GM12874 (cell line): ENCODE data around the gene STK16.

Source experiments
- CTCF ChIP-seq: IDR thresholded peaks from 2 replicates; pipeline ENCODE4 v1.5.1; 2011; ENCODE audit warnings: low read depth, mild to moderate bottlenecking, control low read depth, low read length, moderate library complexity; ENCODE audit not compliant: insufficient read depth

The STK16 gene

GRCh38 chr2:219266886-219267285 is 21.6 kb downstream of the STK16 start:
- TF ChIP-seq CTCF = no peak

- no peak for TF ChIP-seq CTCF
Observed at GRCh38 chr2:219268294-219268693, 23.0 kb downstream of the STK16 start.

DNA sequence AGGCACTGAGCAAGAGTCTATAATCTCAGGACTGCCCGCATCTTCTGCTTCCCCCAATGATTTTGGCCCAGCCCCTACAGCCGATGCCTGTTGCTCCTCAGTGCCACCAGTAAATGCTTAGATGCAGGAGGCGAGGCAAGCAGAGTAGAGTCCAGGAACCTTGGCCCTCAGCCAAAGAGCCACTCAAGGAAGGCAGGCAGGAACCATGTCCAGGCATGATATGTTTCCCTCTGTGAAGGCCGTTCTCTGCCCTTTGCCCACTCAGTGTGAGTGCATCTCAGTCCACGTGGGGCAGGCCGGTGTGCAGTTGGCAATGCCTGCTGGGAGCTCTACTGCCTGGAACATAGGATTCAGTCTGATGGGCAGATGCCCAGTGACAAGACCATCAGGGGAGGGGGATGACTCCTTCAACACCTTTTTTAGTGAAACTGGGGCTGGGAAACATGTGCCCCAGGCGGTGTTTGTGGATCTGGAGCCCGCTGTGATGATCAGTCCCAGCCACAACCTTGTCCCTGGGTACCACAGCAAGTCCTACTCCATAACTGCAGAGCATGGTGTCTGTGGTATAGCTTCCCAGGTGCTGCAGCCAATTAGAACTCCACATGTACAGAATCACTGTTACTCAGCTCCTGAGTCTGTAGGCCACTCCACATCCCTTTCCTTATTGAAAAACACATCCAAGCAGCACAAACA is 24.2 kb downstream of the STK16 start:
- no peak for TF ChIP-seq CTCF

DNA sequence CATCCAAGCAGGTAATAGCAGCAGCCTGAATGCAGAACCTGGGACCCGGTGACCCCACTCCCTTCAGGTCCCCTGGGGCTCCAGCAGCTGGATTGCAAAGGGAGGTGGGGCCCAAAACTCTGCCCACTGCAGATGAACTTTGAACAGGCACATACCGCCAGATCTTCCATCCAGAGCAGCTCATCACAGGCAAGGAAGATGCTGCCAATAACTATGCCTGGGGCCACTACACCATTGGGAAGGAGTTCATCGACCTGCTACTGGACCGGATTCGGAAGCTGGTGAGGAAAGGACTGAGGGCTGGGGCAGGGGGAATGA is 24.7 kb downstream of the STK16 start:
- no peak for TF ChIP-seq CTCF

GRCh38 chr2:219271021-219271420 is 25.7 kb downstream of the STK16 start:
- TF ChIP-seq CTCF = no peak

DNA sequence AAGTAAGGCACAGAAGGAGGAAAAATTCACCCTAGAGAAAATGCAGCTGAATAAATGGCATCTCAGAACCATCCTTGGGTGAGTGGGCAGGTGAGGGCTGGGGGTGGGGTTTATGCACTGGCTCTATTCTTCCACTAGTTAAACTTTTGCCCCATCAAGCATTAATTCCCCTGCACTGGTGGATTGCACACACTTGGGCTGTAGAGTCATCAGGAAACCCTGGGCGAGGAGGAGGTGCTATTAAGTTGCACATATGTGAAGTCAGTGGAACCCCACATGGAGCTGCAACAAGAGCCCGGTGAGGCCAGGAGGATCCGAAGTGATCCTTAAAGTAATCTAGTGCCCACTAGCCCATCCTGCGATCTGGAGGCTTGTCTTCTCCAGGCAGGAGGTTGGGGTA is 27.1 kb downstream of the STK16 start:
- no peak for TF ChIP-seq CTCF

DNA sequence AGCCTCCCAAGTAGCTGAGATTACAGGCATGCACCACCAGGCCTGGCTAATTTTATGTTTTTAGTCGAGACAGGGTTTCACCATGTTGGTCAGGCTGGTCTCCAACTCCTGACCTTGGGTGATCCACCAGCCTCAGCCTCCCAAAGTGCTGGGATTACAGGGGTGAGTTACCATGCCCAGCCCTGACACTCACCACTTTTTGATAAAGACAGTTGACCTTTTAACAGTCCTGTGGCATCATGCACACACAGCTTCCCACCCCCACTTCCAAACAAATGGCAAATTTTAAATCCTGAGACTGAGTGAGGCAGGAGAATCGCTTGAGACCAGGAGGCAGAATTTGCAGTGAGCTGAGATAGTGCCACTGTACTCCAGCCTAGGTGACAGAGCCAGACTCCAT is 27.7 kb downstream of the STK16 start:
- TF ChIP-seq CTCF = no peak

DNA sequence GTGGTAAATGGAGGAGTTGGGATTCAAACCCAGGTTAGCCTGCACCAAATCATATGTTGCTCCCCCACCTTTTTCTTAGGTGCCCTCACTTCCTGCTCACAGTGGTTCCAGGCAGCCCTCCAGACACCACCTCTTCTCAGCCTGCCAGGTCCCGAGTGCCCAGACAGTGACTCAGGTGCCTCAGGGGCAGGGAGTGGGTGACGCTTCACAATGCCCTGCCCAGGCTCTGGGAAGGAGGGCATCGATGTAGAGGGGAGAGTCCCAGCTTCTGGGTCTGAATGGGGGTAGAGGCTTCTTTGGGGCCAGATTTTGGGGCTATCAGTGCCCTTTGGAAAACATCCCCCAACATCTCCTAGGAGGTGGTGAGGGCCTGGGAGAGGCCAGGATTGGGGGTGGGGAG is 28.7 kb downstream of the STK16 start:
- TF ChIP-seq CTCF = no peak
